ENCODE measurements around the gene F13A1.

GRCh38 chr6:6328451-6328850 is 8.0 kb upstream of the F13A1 start:
- TF ChIP-seq CTCF (IDR thresholded peaks at IDR 0.05) (no peak), POLR2A (IDR thresholded peaks at IDR 0.05) (no peak)
